Measurements from ENCODE around the gene MAPK10. TPM values are rescaled to one million over a fixed set of nuclear protein-coding genes. Genes with fewer than 3 reads are reported as not detected.
"Not testable (repeated sequence)": the region's sequence is repeated elsewhere in the genome, so short reads cannot be mapped to it uniquely, and the experiment has no call there.

Gene MAPK10
- total RNA-seq, 1 donor from 2014 or later: 178 TPM

DNA sequence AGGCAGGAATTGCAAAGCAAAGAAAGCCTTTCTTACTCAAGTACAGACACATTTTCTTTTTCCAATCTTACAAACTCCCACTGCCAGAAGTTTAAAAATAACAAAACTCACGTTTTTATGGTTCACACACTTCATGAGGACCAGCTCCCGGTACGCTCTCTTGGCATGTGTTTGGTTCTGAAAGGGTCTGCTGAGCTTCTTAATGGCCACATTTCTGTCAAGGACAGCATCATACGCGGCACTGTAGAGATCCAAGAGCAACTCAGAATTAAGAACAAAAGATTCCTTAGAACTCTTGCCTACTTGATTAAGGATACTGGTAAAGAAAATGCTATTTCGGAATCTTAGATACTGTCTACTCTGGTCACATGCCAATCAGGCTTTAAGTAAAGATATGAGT lies 252.7 kb downstream of the MAPK10 start:
- DNase-seq (ENCODE audit: low spot score): no peak

GRCh38 chr4:86106475-86106874 lies 253.4 kb downstream of the MAPK10 start:
- DNase-seq (ENCODE audit: low spot score): no peak

DNA sequence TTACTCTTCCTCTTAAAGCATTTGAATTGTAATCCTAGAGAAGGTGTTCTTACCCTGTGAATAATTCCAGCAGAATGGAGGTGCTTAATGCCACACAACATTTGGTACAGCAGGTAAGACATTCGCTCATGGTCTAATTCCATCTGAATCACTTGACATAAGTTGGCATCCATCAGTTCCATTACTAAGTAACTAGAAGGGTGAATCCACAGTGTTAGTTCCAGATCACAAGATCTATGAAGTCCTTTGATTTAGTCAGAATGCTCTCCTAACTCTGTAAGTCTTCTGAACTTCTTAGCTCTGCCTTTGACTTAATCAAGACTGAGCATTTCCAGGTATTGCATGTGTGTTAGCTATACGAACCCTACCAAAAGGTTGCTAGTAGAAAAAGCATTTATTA lies 258.0 kb downstream of the MAPK10 start:
- DNase-seq (ENCODE audit: low spot score): no peak

DNA sequence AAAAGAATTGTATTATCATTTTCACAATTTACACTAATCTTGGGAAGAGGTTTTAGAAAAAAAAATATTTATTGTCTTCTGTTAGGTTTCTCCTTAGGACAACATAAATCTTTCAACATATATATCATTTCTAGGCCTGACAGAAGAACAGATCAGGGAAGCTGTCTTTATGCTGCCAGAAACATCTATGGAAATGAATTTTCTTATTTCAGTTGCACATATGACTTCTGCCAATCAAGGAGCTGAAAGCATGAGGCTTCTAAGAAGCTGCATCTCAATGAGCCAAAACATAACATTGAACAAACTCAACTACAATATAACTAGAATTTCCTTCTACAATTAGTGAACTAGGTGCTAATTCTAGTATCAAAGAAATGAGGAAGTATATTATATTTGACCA lies 258.4 kb downstream of the MAPK10 start:
- DNase-seq (ENCODE audit: low spot score): no peak

- no peak for DNase-seq (ENCODE audit: low spot score)
These were observed 259.2 kb downstream of the MAPK10 start for GRCh38 chr4:86100539-86101215.

GRCh38 chr4:86099348-86099747 lies 260.5 kb downstream of the MAPK10 start:
- no peak for DNase-seq (ENCODE audit: low spot score)

- no peak for DNase-seq (ENCODE audit: low spot score)
These were observed 261.2 kb downstream of the MAPK10 start for GRCh38 chr4:86098691-86099090.

GRCh38 chr4:86096373-86096772 lies 263.5 kb downstream of the MAPK10 start:
- no peak for DNase-seq (ENCODE audit: low spot score)

DNA sequence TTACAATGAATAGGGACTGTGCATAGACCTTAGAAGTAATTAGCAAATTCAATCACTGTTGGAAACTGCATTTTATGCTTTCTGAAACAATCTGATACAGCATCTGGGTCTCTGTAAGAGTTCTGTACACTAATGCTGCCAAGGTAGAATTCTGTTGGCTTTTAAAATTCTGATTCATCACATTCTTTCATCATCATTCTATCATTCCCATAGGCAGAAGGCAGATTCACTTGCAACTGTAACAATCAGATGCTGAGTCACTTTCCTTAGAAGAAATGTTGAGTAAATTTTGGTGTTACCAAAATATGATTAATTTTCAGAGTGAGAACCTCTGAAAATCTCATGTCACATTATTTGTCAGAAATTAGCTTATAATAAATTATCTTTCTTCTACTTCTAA lies 267.2 kb downstream of the MAPK10 start:
- DNase-seq (ENCODE audit: low spot score): no peak

- no peak for DNase-seq (ENCODE audit: low spot score)
These were observed 268.7 kb downstream of the MAPK10 start for GRCh38 chr4:86091201-86091600.

DNA sequence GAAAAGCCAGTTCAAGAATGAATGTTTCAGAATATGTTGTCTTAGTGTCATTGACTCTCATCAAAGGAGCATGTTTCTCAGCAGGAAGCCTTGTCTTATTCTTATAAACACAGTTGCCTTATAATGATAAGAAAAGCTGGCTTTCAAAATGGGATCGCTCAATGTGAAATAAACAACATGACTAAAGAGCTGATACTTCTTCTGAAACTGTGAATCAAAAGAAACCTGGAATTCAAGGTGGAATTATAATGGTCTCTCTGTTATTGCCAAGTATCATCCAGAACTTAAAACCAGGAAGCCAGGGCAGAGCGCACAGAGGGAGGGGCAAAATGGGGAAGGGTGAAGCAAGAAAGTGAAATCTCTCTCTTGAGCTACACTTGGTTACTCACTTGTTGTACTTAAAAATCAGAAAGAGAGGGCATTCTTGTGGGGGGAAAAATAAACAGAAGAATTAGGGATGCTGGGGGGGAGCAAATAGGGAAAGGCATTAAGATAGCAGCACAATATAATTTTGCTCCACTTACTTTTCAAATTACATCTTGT lies 270.0 kb downstream of the MAPK10 start:
- no peak for DNase-seq (ENCODE audit: low spot score)

- DNase-seq (ENCODE audit: low spot score): no peak
These were observed 270.8 kb downstream of the MAPK10 start for GRCh38 chr4:86089053-86089452.

GRCh38 chr4:86075796-86076195 lies 284.1 kb downstream of the MAPK10 start:
- not testable (repeated sequence) for DNase-seq (ENCODE audit: low spot score)

GRCh38 chr4:86060341-86060740 lies 299.5 kb downstream of the MAPK10 start:
- DNase-seq (ENCODE audit: low spot score): no peak

GRCh38 chr4:86058621-86059020 lies 301.2 kb downstream of the MAPK10 start:
- no peak for DNase-seq (ENCODE audit: low spot score)

DNA sequence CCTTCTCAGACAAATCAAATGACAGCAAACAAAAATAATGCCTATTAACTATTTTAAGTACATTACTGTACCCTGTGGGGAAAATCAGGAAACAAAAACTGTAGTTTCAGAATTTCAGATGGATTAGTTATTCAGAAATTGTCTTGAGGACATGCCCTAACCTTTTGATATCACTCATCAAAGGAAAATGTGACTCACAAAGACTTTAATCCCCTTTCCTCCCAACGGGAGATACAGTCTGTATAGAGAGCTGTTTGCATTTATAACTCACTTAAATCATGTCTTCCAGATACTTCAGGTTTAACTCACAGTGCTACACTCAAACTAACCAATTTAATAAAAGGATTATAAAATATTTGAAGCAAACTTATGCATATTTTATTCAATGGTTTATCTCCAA lies 304.0 kb downstream of the MAPK10 start:
- DNase-seq (ENCODE audit: low spot score): no peak

- no peak for DNase-seq (ENCODE audit: low spot score)
These were observed 305.4 kb downstream of the MAPK10 start for GRCh38 chr4:86054286-86055032.

- no peak for DNase-seq (ENCODE audit: low spot score)
These were observed 309.4 kb downstream of the MAPK10 start for GRCh38 chr4:86050496-86050895.

- DNase-seq (ENCODE audit: low spot score): no peak
These were observed 311.4 kb downstream of the MAPK10 start for GRCh38 chr4:86048426-86048825.

DNA sequence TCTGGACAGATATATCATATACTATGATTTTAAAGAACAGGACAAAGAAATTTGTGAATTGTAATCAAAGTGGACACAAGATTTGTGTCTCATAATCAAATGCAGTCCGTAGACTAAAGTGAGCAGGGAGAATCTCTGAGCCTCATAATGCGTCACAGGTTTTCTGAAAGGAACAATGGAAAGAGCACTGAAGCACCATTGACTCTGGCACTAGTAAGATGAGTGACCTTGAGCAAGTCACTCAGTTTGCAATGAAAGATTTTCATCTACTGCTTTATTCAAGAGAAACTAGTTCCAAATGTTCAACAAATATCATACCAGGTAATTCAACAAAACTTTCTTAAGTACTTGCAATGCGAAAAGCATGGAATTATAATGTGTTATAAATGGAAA lies 315.3 kb downstream of the MAPK10 start:
- no peak for DNase-seq (ENCODE audit: low spot score)

DNA sequence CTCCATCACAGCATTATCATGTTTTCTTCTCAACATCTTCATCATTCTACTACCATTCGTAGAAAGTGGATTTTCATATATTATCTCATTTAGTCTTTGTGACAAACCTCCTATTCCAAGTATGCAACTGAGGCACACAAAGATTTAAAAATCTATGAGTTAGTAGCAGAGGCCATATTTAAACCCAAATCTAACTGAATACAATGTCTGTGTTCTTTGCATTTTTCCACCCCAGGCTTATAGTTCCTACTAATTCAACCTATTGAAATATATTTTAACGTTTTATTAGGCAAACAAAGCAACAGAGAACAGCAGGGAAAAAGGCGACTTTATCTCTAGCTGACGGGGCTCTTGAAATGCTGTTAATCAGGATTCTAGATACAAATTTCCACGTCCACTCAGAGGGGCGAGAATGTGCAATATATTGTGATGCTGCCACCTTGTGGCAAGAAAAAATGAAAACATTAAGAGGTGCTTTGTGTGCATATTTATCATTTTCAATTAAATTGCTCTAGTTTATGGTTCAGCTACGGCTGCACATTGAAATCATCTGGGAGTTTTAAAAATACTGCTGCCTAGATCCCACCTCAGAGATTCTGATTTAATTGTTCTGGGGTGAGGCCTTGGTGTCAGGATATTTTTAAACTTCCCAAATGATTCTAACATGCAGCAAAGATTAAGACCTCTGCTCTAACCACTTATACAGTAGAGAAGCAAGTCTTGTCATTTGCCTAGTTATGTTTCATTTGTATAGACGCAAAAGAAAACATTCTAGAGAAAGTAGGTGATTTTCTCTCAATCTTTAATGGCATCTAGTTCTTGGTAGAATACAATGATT lies 315.9 kb downstream of the MAPK10 start:
- no peak for DNase-seq (ENCODE audit: low spot score)

DNA sequence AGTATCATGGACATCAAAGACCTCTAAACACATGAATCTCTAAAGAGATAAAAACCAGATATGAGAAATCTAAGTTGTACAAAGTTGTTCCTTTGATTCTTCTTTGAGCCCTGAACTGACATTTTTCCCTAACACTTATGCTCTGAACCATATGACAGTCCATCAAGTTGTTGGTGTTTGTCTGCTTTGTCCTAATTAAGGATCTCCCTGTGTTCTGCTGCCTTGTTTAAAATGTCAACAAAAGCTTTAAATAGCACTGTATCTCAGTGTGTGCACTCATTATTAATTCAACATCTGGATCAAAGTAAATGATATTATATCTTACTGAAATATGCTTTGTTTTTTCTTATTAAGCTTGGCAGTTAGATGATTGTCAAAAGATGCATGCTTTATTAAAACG lies 321.8 kb downstream of the MAPK10 start:
- no peak for DNase-seq (ENCODE audit: low spot score)
